ENCODE measurements around the gene ARMH4.

Gene ARMH4

DNA sequence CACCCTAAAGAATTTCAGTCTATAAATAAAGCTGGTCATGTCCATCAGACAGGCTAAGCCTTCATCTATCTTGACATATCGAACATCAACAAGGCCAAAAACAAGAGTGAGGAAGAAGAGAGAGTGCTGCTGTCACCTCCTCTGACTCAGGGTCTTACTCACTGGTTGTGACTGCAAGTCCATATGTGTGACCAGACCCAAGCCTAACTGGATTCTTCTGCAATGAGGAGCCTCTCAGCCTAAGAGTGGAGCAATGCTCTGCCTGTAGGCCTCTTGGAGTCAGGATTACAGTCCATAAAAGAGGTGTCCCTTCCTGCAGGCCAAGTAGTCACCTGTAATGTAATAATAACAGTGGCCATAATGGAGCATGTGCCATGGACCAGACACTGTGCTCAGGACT, 165.0 kb downstream of the ARMH4 start:
- no peak for DNase-seq (ENCODE audit: low read depth)
- TF ChIP-seq, protein P1, sequence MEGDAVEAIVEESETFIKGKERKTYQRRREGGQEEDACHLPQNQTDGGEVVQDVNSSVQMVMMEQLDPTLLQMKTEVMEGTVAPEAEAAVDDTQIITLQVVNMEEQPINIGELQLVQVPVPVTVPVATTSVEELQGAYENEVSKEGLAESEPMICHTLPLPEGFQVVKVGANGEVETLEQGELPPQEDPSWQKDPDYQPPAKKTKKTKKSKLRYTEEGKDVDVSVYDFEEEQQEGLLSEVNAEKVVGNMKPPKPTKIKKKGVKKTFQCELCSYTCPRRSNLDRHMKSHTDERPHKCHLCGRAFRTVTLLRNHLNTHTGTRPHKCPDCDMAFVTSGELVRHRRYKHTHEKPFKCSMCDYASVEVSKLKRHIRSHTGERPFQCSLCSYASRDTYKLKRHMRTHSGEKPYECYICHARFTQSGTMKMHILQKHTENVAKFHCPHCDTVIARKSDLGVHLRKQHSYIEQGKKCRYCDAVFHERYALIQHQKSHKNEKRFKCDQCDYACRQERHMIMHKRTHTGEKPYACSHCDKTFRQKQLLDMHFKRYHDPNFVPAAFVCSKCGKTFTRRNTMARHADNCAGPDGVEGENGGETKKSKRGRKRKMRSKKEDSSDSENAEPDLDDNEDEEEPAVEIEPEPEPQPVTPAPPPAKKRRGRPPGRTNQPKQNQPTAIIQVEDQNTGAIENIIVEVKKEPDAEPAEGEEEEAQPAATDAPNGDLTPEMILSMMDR (conservative IDR thresholded peaks at IDR 0.05; ENCODE audit: low read depth, low read length), result no peak
- H3K4me3 ChIP-seq (ENCODE audit: low read length), result no peak overlapping the region

DNA sequence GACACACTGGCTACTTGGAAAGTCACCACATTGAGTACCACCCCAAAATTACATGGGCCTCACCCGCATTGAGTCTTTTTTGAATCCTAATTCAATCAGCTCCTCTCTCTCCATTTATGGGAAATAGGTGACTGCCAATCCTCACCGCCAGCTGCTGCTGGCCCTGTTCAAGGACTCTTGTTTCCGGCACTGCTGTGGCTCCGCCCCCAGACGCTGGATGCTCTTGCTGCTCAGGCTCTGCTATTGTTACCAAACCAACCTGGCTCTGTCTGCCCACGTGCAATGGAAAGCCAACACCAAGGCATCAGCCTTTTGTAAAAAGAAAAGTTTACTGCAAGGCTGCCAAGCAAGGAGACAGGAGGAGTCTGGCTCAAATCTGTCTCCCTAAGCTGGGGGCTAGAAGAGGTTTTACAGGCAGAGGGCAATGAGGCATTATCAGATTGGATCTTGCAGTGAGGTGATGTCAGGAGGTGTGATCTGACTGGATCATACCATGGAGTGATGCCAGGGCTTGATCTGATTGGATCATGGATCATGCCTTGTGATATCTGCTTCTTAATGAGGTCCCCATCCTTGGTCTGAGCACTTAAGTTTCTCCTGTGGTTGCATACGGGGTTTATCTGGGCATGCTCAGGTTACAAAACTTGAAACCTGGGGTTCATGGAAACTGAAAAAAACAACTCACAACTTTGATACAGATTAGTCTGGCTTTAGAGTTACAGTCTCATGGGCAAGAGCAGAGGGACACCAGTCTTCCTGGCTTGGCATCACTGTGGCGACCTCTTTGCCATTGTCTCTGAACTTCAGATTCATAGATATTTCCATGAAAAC, 169.0 kb downstream of the ARMH4 start:
- DNase-seq (ENCODE audit: low read depth), result peak; percentile 51
- TF ChIP-seq, protein P1 (conservative IDR thresholded peaks at IDR 0.05; ENCODE audit: low read depth, low read length), result no peak
- no peak overlapping the region for H3K4me3 ChIP-seq (ENCODE audit: low read length)

DNA sequence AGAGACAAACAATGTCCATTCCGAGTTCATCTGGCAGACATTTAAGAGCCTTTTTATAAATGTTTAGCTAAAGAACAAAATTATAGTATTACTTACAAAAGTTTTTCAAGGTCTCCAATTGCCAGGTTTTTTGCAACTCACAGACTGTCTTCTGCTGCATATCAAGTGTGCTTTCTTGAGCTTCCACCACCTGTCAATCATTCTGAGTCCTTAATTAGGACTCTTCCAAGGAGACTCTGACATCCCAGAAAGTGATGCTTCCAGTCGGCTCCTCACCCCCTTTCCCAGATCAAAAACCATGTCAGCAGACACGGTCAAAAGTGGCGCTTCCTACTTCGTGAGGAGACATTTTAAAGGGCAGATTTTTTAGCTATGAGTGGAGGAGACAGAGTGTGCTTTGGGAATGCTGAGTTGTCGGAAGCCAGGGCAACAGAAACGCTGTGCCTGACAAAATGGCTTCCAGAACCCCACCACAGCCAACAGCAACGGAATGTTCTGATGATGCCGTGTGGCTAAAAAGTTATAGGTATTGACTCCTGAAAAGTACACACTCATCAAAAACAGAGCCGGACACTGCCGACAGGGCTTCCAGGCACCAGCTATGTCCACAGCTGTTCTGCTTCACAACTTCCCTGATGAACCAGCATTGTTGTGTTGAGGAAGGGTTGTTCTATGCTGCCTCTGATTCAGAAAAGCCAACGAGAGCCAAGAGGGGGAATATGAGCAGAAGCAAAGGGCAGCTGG, 170.0 kb downstream of the ARMH4 start:
- TF ChIP-seq, protein P1 (conservative IDR thresholded peaks at IDR 0.05; ENCODE audit: low read depth, low read length), result no peak
- no peak for DNase-seq (ENCODE audit: low read depth)

DNA sequence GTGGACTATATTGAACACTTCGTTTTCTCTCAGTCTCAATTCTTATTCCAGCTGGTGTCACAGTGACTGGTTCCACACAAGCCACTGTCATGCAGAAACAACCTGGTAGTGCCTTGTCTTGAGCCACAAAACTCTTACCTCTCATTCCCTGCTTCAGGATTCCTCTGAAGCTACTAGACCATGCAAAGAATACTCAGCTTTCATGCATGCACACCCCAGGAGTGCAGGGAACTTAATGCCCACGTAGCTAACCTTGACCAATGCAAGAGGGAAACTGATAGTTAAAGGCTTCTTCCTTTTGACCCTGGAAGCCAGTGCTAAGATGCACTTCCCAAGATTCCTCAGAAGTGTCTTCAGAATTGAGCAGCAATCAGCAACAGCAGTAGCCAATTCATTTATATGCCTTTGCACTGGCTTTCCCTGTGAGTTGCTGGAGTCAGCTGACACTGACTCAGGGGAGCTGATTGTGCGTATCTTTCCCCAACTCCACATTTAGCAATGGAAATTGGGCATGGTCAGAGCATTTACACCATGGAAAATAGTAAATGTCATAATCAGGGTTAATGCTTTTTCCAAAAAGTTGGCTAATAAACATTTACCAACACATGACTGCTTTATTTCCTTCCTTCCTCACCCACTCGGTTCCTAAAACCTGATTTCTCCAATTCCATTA, 172.5 kb downstream of the ARMH4 start:
- H3K4me3 ChIP-seq (ENCODE audit: low read length), result no peak overlapping the region
- TF ChIP-seq, protein P1 (conservative IDR thresholded peaks at IDR 0.05; ENCODE audit: low read depth, low read length), result no peak
- DNase-seq (ENCODE audit: low read depth), result no peak

More for the DNA sequence above, 170.0 kb downstream of the ARMH4 start:
- H3K4me3 ChIP-seq (ENCODE audit: low read length), result no peak overlapping the region

DNA sequence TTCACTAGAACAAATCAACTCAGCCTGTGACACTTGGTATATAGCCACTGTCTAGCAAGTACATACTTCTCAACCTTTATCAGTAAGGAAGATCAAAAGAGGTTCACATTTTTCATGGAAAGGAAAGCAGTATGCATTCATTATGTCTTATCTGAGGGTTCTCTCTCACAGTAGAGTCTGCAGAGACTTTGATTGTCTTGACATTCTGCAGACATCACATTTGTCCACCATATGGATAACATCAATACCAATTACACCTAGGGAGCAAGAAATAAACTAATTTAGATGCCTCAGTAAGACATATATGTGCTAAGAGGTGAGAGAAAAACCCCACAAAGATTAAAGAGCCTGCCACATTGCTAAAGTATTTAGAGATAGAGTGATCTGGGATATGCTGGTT, 175.3 kb downstream of the ARMH4 start:
- no peak overlapping the region for H3K4me3 ChIP-seq (ENCODE audit: low read length)
- DNase-seq (ENCODE audit: low read depth), result no peak
- TF ChIP-seq, protein P1 (conservative IDR thresholded peaks at IDR 0.05; ENCODE audit: low read depth, low read length), result no peak

DNA sequence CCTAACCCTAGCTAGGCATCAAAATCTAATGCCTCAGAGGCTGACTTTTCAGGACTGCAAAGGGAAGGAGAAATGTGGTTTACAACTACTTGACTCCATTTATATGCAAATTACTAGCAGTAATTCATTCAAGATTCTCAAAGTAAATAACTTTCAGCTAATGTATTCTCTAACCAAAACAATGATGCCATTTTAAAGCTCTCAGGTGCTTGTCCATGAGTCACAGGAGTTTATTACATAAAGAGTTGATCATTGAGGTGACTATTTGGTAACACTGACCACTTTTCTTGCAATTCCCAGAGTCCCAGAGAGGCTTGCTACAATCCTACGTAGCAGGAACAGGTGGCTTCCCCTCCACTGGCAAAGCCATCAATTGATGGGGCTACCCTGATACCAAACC, 177.1 kb downstream of the ARMH4 start:
- no peak overlapping the region for H3K4me3 ChIP-seq (ENCODE audit: low read length)
- TF ChIP-seq, protein P1 (conservative IDR thresholded peaks at IDR 0.05; ENCODE audit: low read depth, low read length), result no peak
- DNase-seq (ENCODE audit: low read depth), result no peak
